ENCODE data around the gene ATP8A2. TPM values are rescaled to one million over a fixed set of nuclear protein-coding genes. Genes with fewer than 3 reads are reported as not detected.

Gene ATP8A2
- total RNA-seq, 1 donor from 2014 or later: 0.13 TPM

DNA sequence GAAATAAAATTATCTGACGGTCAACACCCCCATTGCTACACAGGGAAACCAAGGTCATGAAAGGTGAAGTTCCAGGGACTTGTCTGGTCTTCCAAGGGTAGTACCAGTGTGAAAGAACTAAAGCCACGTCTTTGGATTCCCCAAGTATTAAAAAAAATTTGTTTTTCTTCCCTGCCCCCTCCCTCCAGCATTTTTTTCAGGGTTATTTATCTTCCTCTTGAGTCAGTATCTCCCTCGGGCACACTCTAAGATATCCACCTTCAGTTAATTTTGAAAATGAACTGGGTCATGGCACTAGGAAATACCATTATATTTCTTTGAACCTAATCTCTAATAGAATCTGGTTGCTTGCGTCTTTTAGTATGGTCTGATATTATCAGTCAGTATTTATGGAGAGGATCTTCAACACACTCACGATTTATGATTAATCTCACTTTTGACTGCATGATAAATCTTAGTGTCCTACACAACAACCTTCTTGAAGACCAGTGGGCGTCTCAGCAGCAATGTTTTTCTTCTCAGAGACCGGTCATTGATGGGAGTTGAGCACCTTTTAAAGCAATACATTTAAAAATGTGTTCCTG lies 9.1 kb downstream of the ATP8A2 start:
- no peak for DNase-seq (ENCODE audit: low read depth in 2 of 2)

DNA sequence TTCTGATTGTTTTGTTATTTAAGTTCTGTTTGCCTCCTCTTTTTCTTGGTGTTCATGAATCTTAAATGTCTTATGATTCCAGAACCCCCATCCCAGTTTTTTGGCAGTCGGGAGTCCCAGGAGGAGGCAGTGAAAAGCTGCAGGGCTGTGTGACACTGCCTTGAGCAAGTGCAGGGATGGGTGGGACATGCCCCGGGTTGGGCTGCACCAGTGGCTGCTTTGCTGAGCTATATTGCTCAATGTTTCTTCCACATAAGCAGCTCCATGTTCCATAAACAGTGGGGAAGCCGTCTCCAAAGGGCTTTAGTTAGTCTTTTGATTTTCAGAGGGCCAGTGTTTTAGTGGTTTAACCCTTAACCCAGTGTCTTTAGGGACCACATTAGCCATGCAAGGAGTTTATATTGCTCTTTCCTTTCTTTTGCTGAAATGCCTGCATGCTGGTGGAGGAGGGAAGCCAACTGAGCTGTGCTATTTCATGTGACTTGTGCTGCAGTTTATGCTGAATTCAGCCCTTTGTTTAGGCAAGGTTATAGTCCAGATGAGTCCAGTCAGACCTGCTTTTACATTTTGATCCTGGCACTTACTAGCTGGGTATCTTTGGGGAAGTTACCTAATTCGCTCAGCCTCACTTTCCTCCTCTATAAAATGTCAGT lies 13.1 kb downstream of the ATP8A2 start:
- DNase-seq (ENCODE audit: low read depth in 2 of 2): no peak

DNA sequence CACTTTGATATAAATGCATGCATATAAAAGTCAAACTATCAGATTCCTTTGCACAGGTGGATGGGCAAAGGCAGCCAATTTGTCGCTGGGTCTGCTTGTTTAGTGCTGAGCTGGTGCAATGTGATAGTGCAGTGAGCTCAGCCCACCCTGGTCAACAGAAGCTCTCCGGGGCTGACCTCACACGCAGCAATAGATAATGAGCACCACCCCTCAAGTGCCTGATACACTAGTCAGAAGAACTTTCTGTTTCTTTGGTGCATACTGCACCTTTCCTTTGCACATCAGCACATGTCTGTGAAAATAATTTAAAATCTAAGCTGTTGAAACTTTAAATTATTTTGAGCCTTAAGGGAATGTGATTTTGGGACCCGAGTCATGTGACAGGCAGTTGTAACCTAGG lies 20.2 kb downstream of the ATP8A2 start:
- DNase-seq (ENCODE audit: low read depth in 2 of 2): no peak

DNA sequence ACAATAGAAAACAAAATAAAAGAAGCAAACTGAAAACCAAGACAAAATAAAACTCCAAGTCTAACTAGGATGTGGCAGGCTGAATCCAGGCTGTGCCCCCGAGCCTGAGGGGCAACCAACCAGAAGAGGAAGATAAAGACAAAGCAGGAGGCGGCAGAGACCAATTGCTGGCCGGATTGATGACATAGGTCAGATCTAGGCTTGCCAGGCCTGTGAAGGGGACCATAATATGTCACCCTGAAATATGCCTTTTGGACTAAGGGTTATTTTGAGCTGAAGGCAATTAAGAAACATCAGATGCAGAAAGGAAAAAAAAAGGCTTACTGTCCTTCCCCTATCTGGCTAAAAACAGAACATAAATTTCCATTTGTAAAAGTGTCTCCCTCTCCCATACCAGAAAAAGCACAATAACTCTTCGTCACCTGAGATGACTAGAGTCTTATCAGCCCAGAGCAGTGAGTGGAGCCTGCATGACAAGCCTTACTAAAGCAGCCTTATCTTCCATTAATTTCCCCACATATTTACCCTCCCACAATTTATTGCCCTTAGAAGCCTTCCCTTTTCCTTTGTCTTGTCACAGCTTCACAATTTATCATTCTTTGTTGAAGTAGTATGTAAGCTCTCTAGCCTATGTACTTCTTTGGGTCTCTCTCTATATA lies 22.8 kb downstream of the ATP8A2 start:
- DNase-seq (ENCODE audit: low read depth in 2 of 2): no peak

DNA sequence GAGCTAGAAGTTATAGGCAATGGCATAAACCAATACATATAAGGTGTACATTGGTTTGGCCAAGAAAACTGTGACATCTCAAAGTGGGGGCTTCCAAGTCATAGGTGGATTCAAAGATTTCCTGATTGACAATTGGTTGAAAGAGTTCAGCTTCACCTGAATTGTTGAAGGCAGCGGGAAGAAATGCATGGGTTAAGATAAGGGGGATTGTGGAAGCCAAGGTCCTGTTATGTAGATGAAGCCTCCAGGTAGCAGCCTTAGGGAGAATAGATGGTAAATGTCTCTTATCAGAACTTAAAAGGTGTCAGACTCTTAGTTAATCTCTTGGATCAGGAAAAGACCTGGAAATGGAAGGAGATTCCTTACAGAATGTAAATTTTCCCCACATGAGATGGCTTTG lies 26.0 kb downstream of the ATP8A2 start:
- no peak for DNase-seq (ENCODE audit: low read depth in 2 of 2)

DNA sequence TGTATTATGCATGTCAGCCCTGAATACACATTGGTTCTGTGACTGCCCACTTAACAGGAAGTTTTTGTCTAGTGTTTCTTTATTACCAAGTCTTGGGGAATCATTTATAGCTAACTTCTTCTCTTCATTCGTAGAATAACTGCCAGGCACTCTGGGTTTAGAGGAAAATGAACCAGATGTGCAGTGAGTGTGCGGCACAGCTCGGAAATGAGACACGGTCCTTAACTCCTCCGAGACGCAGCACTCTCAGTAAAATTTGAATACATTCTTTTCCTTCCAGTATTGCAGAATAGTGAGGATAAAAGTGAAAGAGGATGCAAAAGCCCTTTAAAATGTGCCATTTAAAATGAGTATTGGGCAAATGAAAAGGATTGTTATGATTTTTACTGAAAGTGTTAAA lies 29.2 kb downstream of the ATP8A2 start:
- no peak for DNase-seq (ENCODE audit: low read depth in 2 of 2)

DNA sequence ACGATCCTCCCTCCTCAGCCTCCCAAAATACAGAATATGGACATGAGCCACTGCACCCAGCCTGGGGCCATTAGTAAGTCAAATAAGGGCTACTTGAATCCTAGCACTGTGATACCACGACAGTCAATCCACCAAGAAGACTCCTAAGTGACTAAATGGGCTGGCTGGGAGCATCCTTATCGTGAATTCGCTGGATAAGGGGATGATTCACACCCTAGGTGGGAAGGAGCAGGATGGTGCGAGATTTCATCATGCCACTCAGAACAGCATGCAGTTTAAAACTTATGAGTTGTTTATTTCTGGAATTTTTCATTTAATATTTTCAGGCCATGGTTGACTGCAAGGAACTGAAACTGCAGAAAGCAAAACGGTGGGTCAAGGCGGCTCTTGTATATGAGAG lies 30.2 kb downstream of the ATP8A2 start:
- DNase-seq (ENCODE audit: low read depth in 2 of 2): no peak

DNA sequence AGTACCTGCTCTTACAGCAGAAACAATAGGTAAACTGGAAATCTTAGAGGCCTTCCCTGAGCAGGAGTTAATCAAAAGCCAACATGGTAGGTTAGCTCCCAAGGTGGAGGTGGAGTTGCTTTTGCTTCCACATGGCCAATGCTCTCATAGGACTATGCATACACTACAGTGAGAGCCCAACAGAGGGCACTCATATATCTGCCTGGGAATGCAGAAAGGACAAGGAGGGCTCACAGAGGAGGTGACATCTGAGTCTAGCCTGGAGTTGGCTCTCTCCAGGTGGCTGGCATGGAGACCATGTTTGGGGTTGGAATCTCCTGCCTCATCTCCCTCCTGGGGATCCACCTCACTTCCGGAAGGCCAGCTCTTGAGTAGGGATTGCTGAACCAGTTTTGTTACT lies 34.6 kb downstream of the ATP8A2 start:
- no peak for DNase-seq (ENCODE audit: low read depth in 2 of 2)

DNA sequence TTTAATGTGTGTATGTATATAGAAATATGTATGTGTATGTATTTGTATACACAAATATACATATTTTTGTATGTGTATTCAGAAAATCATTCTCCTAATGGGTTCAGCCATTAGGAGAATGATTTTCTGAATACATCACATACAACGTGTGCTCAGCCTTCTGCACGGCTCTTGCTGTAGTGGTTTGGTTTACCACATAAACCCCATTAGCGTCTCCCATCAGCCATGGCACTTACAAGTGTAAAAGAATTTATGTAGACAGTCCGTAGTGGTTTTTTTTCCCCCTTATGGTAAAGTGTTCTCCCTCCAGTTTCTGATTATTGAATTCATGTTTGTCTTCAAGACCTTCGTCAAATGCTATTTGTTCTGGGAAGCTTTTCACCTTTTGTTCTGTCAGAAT lies 38.2 kb downstream of the ATP8A2 start:
- DNase-seq (ENCODE audit: low read depth in 2 of 2): no peak

DNA sequence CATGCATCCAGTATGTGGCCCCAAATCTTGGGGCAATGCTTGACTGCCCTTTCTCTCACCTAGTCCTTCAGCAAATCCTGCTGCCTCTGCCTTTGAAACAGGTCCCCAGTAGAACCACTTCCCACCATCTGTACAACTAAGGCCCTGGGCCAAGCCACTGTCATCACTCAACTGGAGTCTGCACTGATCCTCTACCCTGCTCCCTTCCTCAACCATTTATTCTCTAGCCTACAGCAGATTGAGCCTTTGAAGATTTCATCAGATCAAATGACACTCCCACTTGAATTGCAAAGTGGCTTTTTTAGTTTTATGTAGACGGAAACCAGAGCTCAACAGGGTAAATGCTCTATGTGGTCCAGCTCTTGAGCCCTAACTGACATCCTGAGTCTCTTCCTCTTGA lies 43.5 kb downstream of the ATP8A2 start:
- no peak for DNase-seq (ENCODE audit: low read depth in 2 of 2)

DNA sequence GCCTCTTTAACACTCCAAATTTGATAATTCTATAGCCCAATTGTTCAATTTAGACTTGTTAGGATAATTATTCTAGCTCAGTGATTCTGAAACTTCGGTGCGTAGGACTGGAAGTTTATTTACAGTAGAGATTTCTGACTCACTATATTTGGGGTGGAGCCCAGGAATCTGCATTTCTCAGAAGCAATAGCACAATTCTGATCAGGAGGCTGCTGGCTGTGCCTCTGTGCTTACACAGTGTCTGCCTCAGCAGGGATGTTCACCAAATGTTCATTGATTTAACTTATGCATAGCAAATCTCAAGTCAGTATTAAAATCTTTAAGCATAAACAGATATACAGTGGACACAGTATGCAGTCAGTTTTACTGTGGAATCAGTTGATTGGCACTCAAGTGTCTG lies 45.8 kb downstream of the ATP8A2 start:
- no peak for DNase-seq (ENCODE audit: low read depth in 2 of 2)

DNA sequence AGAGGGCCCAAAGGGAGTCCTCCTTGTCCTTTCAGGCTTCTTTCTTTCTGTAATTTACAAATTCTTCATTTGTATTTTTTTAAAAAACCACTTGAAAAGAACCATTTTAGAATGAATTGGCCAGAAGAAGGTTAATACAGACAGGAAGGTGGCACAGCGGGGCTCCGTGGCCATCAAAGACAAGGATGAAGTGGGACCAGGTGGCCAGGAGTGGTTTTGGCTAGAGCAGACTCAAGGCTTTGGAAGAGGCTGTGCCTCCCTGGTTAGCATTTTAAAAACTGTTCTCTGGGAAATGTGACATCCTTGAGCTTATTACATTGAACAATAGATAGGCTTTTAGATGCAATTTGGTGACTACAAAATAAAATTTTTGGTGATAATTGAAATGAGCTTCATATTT lies 48.4 kb downstream of the ATP8A2 start:
- DNase-seq (ENCODE audit: low read depth in 2 of 2): no peak

DNA sequence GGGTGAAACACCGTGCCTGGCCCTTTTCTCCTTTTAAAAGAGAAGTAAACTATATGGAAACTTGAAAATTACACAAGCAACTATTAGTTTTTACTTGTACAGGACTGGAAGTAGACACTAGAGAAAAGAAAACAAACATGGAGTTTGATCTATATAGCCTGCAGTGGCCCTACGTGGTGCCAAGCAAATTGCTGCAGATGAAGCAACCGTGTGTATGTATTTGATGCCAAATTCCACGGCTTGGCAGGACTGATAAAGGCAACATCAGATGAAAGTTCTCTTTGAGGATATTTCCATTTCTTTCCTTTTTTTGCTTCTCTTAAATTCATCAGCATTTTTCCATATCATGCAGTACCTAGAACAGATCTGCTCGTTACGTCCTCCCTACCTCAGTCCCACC lies 49.8 kb downstream of the ATP8A2 start:
- DNase-seq (ENCODE audit: low read depth in 2 of 2): no peak

DNA sequence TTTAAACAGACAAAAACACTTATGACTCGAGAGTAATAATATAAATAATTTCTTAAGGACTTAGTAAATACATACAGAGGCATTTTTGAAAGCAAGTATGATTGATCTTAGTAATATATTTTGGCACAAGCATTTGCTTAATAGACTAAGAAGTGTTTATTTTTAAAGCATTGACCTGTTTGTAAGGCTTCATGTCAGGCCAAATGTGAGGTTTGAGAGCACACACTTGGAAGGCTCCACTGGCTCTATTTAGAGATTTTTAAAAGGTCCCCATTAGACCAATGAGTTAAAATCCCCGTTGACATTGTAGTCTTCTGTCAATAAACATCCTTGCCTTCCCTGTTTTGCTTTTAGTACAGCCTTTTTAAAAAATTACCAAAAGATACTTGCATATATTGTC lies 50.4 kb downstream of the ATP8A2 start:
- no peak for DNase-seq (ENCODE audit: low read depth in 2 of 2)

DNA sequence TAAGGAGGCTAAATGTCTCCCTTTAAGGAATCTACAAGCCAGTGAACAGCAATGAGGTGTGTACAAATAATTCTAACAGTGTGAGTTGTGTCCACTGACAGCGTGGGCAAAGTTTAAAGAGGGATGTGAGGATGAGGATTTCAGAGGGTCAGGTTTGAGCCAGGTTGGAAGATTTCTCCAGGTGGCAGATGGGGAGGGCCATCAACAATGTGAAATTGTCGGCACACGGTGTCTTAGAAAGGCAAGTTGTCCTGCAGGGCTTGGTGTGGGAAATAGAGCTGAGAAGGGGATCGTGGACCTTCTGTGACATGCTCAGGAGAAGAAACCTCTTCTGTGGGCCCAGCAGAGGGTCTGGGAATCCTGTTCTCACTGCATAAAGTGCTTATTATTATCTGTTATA lies 52.1 kb downstream of the ATP8A2 start:
- DNase-seq (ENCODE audit: low read depth in 2 of 2): no peak

DNA sequence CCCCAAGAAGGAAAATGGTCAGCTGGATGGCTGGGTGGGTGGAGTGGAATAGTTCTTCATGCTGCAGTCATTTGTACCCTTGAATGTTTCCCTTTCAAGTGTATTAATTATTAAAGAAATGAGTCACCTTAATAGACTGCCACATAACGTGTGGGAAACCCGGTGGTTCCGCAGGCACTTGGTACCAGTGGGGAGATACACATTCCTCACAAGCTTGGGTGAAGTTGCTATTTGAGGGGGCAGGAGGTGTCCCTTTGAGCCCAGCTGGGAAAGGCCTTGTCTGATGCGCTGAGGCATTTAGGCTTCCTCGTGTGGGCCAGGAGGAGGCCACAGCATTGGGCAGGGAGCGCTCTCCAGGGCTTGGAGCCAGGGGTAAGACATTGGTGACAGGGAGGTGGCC lies 57.7 kb downstream of the ATP8A2 start:
- no peak for DNase-seq (ENCODE audit: low read depth in 2 of 2)

DNA sequence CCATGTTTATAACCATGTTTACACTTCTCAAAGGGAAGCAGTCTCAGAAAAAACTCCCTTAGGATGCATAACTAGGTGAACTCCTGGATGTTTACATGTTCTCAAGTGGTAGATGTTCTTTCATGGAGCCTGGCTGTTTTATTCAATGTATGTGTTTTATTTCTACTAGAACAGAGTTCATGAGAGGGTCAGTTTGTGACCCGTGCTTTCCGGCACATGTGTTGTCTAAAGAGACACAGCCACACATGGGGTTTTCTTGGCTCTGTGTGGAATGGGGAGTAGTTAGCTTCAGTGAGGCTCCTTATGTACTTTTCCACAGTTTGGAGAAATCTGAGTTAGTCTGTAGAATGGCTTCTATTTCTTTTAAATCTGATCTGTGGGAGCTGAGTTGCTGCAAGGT lies 60.9 kb downstream of the ATP8A2 start:
- DNase-seq (ENCODE audit: low read depth in 2 of 2): no peak

DNA sequence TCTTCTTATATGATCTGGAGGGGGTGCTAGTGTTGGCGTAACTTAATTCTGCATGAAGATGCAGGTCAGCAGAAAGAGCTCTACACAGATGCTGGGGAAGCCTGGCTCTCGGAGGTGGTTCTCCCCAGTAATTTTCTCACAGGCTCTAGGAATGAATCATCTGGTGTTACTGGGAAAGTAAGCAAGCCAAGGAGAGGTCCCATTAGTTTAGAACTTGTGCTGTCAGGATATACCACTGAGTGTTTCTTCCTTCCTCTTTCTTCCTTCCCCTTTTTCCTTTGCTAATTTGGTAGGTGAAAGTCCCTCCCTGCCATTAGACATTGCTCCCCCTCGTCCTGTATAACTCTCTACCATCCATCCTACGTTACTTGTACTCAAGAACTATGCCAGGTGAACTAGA lies 68.3 kb downstream of the ATP8A2 start:
- DNase-seq (ENCODE audit: low read depth in 2 of 2): no peak

DNA sequence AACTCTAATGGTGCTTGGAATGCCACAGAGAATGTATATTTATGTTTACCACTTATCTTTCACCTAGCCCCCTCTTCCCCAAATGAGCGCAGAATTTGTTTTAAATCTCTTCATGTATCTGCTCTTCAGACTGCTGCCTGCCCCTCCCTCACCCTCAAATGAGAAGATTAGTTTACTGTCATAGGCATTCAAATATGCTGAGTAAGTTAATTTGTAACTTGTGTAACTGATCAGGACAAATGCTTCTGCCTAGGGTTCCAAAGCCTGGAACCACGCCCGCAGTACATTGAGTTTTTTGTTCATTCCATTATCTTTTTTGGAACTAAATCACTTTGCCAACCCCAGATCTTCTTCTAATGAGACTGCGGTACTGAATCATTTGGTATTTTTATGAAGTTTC lies 74.5 kb downstream of the ATP8A2 start:
- no peak for DNase-seq (ENCODE audit: low read depth in 2 of 2)

DNA sequence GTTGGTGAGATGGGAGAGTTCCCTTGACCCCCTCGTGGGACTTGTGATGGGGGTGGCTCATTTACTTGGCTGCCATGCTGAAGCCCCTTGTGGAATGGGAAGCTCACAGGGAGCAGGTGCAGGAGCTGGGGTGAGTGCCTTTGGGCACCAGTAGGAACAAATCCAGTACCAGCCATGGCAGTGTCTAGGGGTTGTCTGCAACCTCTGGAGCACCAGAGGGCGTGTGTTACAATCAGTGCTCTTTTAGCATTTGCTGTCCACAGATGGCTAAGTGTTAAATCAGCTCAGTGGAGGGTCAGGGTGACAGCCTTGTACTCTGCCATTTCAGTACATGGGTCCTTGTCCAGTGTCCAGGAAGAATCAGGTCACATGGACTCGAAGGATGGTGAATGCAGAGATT lies 75.6 kb downstream of the ATP8A2 start:
- DNase-seq (ENCODE audit: low read depth in 2 of 2): no peak

DNA sequence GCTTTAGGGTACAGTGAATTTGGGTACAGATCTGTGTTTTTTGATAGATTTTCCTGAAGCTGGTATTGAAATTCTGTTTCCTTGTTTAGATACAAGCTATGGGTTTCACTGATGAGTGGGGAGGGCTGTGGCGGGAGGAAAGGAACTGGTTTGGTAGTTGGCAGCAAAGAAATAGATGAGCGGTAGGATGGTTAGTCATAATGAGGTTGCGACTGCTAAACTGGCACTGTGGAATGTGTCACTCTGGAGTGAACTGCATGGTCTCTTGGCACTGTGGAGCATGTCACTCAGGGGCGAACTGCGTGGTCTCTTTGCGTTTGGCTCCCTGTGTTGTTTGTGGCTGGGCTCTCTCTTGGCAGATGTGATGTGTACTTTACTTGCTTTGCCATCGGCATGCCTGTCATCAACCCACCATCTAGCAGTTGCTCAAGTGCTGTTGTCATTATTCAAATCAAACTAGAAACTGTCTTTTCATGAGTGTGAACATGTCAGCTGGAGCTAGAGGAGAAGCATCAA lies 82.1 kb downstream of the ATP8A2 start:
- no peak for DNase-seq (ENCODE audit: low read depth in 2 of 2)

DNA sequence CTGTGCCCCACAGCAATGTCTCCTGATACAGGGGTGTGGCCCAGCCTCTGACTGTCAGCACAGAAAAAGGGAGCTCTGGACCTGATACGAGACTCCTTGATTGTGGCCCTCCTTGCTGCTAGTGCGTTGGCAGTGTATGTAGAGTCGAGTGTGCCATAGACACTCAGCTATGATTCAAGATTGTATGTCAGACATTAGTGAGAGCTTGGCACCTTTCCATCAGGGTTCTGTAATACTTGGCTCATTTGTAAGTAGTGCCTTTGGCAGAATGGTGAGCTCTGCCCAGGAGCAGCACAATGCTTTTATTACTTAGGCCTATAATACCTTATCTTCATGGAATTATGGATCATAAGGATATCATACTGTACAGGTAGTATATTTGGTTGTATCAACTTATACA lies 83.4 kb downstream of the ATP8A2 start:
- no peak for DNase-seq (ENCODE audit: low read depth in 2 of 2)

DNA sequence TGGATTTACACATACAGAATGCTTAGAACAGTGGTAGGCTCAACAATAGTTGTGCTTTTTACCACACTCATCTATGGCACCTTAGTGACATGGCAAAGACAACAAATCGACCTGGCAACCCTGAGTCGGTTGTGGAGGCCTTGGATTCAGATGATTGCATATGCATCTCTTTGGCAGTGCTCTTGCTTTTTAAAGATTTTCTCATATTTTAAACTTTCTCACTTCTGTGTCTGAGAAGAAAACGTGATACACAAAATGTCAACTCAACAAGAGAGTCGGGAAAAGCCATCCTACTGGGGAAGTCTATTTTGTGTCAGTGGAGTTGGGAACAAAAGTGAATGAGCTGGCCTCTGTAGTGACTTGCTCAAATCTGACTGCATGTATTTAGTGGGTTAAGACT lies 85.8 kb downstream of the ATP8A2 start:
- DNase-seq (ENCODE audit: low read depth in 2 of 2): no peak

Measured in dermis microvascular lymphatic vessel endothelial cell (primary cell).